ENCODE measurements around the gene FAM83E. TPM values are rescaled to one million over a fixed set of nuclear protein-coding genes. Genes with fewer than 3 reads are reported as not detected.

The FAM83E gene
- polyA plus RNA-seq, 2 of the 4 experiments (the other 2 are of a cell fraction): 0.16 to 0.41 TPM

DNA sequence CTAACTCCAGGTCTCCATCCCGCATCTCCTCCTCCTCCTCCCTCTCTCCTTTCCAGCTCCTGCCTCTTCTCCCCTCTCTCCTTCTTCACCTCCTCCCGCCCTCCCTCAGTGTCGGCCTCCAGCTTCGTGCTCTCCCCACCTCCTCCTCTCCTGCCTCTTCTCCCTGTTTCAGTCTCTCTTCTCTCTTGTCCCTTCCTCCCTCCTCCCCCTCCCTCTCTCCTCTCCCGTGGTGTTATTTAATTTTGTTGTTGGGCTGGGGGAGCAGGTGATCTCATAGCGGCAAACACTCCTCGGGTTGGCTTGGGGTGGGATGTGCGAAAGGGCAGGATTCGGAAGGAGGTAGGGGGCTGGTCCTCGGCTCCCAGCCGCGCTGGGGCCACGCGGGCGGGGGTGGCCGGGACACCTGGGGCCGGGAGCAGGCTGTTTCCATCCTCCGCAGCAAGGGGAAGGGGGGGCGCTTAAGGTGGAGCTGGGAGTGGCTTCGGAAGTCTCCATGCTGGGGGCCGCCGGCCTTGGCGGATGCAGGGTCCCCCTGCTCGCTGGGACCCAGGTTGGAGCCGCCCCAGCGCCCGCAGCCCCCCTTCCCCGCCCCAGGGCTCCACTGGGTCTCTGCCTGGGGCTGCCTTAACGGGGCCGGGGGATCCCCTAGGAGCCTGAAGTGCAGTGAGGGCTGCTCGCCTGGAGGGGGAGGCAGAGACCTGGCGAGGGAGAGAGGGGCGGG, 31.3 kb upstream of the FAM83E start, which contains the start of gene CA11 (continued):
- TF ChIP-seq, protein P1, sequence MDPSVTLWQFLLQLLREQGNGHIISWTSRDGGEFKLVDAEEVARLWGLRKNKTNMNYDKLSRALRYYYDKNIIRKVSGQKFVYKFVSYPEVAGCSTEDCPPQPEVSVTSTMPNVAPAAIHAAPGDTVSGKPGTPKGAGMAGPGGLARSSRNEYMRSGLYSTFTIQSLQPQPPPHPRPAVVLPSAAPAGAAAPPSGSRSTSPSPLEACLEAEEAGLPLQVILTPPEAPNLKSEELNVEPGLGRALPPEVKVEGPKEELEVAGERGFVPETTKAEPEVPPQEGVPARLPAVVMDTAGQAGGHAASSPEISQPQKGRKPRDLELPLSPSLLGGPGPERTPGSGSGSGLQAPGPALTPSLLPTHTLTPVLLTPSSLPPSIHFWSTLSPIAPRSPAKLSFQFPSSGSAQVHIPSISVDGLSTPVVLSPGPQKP (IDR thresholded peaks at IDR 0.05; ENCODE audit: low read depth, low read length): no peak
- TF ChIP-seq NPAS2 (CRISPR knock-in tag; IDR thresholded peaks at IDR 0.05; ENCODE audit: borderline replicate concordance) (no peak), ZSCAN20 (CRISPR knock-in tag; IDR thresholded peaks at IDR 0.05) (no peak), TFCP2L1 (CRISPR knock-in tag; IDR thresholded peaks at IDR 0.05) (no peak), HOXB13 (CRISPR knock-in tag; IDR thresholded peaks at IDR 0.05; ENCODE audit: low read depth) (peak; percentile 48), SMC3 (IDR thresholded peaks at IDR 0.05) (peak; percentile 83), PBX3 (IDR thresholded peaks at IDR 0.05) (peak; percentile 15; the same call in 1 of the 2 replicates), ESRRA (IDR thresholded peaks at IDR 0.05; ENCODE audit: borderline replicate concordance, low read length) (no peak), RCOR1 (IDR thresholded peaks at IDR 0.05; ENCODE audit: low read depth, low read length) (no peak), USF2 (IDR thresholded peaks at IDR 0.05) (no peak), RFX5 (IDR thresholded peaks at IDR 0.05) (no peak), FOSL2 (IDR thresholded peaks at IDR 0.05) (no peak), FOSL2 (CRISPR knock-in tag; IDR thresholded peaks at IDR 0.05) (no peak), EP300 (IDR thresholded peaks at IDR 0.05) (no peak), HMGXB4 (CRISPR knock-in tag; IDR thresholded peaks at IDR 0.05; ENCODE audit: borderline replicate concordance) (no peak), CHD4 (IDR thresholded peaks at IDR 0.05; ENCODE audit: borderline replicate concordance) (no peak), BHLHE40 (IDR thresholded peaks at IDR 0.05; ENCODE audit: low read depth, low read length) (no peak), REST (IDR thresholded peaks at IDR 0.05) (no peak), KDM5A (IDR thresholded peaks at IDR 0.05) (0 out of 2 replicates have a peak, but pooled peaks have one; percentile 56), CHD2 (IDR thresholded peaks at IDR 0.05; ENCODE audit: low read length, partially characterized antibody) (peak; percentile 34), ZNF302 (CRISPR knock-in tag; IDR thresholded peaks at IDR 0.05) (no peak), HES2 (IDR thresholded peaks at IDR 0.05) (no peak), ZFP36 (IDR thresholded peaks at IDR 0.05; ENCODE audit: borderline replicate concordance, partially characterized antibody) (no peak), HDAC2 (IDR thresholded peaks at IDR 0.05) (no peak), CEBPB (IDR thresholded peaks at IDR 0.05) (no peak), POLR2AphosphoS2 (conservative IDR thresholded peaks at IDR 0.05; ENCODE audit: low read length) (no peak)
